Umbilical cord (tissue), 2 donors: ENCODE measurements around the gene VBP1. TPM values are rescaled to one million over a fixed set of nuclear protein-coding genes. Genes with fewer than 3 reads are reported as not detected.
"Not testable (repeated sequence)": the region's sequence is repeated elsewhere in the genome, so short reads cannot be mapped to it uniquely, and the experiment has no call there.

Source experiments
- DNase-seq: peaks from one replicate; pipeline ENCODE4 v3.0.0-alpha.2; 2015; ENCODE audit warnings: low spot score
- total RNA-seq: library from RNA; depleted of rRNA; stranded (reverse); fragments of >200 nt; gene quantifications from one replicate; pipeline ENCODE4 v1.2.3, GENCODE V29; 2014; ENCODE audit warnings: low replicate concordance; ENCODE audit not compliant: insufficient read depth

The VBP1 gene
- 71.5 TPM for total RNA-seq

- peak; percentile 97 for DNase-seq
Measured at GRCh38 chrX:155216179-155216939, at the start of gene VBP1. VBP1 (plus strand) TSS chrX:155216460; CDS start chrX:155216483, 23 bp downstream.

GRCh38 chrX:155169881-155170280 is 46.4 kb upstream of the VBP1 start:
- DNase-seq = no peak

GRCh38 chrX:155179346-155179997 is 36.8 kb upstream of the VBP1 start:
- no peak for DNase-seq

- no peak for DNase-seq
Measured at GRCh38 chrX:155188786-155189185, 27.5 kb upstream of the VBP1 start.

DNA sequence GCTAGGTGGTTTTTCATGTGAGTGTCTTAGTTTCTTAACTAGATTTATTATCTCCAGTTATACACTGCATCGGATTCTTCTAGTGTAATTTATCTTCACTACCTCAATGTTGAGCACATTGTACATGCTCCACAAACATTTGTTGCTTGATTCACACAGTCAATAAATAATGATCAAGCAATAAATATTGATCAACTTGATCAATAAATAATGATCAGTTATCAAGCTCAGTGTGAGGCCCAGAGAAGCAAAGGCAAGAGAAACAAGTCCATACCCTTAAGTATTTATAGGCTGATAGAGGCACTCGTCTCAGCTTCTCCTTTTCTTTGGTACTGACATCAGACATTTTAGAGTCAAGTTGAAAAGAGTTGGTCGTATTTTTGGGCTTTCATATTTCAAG is 5.1 kb upstream of the VBP1 start:
- no peak for DNase-seq

GRCh38 chrX:155213731-155214130 is 2.5 kb upstream of the VBP1 start:
- no peak for DNase-seq

- DNase-seq = no peak
Measured at GRCh38 chrX:155215443-155216178, 649 bp upstream of the VBP1 start.

DNA sequence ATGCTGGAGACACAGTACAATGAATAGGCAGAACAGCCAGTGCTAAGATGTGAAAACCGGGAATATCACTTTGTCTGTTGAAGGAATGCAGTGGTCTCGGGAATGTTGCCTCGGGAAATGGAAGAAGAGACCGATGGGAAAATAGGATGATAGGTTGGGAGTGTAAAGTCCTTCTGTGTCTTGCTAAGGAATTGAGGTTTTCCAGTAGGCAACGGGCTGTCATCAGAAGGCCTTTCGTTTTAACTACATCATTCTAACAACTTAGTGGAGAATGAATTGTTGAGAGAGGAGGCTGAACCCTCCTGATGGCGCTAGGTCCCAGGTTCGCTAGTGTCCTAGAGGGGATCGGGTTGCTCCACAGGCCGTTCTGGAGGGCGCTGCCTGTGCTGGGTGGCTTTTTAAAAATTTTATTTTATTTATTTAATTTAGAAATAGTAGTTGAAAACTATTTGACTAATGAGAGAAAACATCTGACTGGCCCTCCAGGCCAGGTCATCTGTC is 730 bp downstream of the VBP1 start:
- DNase-seq = no peak

DNA sequence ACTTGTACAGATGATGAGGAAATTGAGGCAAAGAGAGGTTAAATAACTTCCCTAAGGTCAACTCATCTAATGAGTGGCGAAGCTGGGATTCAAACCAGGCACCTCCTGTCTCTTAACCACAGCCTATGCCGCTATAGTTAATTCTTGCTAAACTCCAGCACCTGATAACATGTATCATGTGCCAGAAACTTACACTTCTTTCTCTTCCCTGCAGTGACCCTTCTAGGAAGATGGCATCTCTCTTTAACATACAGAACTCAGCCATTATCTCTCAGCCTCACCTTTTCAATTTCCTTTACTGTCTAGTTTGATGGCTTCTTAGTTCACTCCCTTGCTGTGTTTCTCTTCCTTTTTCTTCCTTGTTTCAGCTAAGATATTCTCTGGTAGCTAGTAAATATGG is 2.5 kb downstream of the VBP1 start:
- no peak for DNase-seq

DNA sequence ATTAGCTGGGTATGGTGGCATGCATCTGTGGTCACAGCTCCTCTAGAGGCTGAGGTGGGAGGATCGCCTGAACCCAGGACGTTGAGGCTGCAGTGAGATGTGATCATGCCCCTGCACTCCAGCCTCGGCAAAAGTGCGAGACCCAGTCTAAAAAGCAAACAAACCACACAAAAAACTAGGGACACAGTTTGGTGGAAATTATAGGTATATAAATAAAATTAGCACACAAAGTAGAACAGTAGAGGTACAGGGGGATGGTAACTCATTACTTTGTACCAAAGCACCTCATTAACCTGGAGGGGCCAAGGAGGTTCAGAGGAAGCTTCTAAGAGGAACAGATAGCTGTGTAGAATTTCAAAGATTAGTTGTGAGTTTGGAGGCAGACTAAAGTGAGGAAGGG is 5.1 kb downstream of the VBP1 start:
- DNase-seq = no peak

DNA sequence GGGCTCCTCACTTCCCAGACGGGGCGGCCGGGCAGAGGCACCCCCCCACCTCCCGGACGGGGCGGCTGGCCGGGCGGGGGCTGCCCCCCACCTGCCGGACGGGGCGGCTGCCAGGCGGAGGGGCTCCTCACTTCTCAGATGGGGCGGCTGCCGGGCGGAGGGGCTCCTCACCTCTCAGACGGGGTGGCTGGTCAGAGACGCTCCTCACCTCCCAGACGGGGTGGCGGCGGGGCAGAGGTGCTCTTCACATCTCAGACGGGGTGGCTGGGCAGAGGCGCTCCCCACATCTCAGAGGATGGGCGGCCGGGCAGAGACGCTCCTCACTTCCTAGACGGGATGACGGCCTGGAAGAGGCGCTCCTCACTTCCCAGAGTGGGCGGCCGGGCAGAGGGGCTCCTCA is 7.5 kb downstream of the VBP1 start:
- not testable (repeated sequence) for DNase-seq

DNA sequence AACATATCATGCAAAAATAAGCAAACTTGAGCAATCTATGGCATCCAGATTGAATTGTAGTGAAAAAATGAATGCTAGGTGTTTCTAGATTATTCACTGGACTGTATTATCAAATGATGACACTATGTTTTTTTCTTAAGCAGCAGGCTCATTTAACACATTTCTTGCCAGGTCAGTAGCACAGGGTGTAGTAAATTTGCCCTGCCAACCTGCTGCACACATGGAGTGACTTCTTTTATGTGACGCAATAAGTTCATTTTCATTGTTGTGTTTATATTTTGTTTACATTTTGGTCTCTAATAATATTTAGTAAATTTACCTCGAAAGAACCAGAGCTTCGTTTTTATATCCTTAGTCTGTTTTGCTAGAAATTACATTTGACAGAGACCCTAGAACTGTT is 9.5 kb downstream of the VBP1 start:
- DNase-seq = no peak

GRCh38 chrX:155231163-155231562 is 14.9 kb downstream of the VBP1 start:
- DNase-seq = no peak

- DNase-seq = no peak
Measured at GRCh38 chrX:155235891-155236290, 19.6 kb downstream of the VBP1 start.

DNA sequence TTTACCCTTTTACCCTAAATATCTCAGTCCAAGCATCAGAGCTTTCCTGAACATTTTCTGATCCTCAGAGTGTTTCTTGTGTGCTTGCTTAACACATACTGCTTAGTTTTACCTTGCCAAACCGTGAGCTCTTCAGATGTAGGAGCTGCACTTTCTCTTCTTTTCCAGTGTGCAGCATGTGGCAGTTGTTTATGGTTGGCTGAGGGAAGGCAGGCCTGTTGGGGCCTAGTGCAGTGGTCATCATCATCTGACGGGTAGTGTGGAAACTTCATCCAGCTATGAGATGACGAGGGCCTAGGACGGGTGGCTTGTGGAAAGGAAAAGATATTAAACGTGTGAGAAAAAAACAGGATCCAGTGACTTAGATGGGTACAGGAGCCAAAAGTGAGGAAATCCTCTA is 21.5 kb downstream of the VBP1 start:
- no peak for DNase-seq

DNA sequence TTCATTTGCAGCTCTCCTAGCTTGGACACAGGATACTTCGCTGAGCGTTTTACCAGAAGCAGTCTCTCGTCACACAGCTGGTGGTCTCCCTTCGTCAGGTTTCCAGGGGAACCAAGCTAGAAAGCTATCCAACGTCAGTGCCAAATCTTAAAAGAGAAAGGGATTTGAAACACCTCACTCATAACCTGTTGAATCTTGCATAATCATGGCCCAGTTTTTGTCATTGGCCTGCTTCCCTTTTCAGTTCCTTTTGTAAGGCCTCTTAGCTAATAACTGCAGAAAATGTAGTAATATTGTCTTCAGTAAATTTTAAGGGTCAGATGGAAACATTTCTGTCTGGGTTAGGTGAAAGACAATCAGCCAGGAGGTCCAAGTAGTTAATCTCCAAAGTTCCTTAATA is 26.0 kb downstream of the VBP1 start:
- DNase-seq = no peak

GRCh38 chrX:155246748-155247147 is 30.5 kb downstream of the VBP1 start:
- no peak for DNase-seq

DNA sequence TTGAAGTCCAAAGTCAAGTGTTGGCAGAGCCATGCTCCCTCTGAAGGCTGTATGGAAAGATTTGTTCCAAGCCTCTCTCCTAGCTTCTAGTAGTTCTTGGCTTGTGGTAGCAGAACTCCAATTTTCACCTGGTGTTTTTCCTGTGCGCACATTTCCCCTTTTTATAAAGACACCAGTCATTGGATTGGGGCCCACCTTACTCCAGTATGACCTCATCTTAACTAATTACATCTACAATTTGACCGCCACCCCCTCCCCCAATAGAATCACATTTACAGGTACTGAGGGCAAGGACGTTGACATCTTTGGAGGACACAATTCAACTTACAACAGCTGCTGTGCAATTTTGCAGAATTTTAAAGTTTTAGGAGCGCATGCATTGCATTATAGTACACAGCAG is 31.2 kb downstream of the VBP1 start:
- DNase-seq = no peak

- DNase-seq = no peak
Measured at GRCh38 chrX:155251391-155251790, 35.1 kb downstream of the VBP1 start.

DNA sequence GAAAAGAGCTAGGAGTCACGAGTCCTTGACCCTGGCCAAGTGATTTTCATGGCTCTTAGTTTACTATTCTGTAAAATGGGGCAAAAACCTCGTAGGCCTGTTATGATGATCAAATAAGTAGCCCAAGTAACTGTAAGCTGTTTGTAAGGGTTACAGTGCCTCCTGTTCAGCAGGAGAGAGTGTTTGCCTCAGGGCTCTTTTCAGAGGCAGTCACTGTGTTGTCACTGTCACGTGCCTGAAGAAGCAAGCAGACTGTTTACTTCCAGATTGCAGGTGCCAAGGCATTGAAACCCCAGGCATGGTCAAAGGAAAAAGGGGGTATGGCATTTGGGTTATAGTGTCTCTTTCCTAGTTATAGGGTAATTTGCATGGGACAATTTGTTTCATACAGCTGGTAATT is 43.5 kb downstream of the VBP1 start:
- no peak for DNase-seq

GRCh38 chrX:155262970-155263754 is 46.9 kb downstream of the VBP1 start:
- DNase-seq = peak; percentile 0
